Measurements from ENCODE around the gene PRND. TPM values are rescaled to one million over a fixed set of nuclear protein-coding genes. Genes with fewer than 3 reads are reported as not detected.

Gene PRND
- polyA plus RNA-seq, 2 of the 4 experiments (the other 2 are of a cell fraction) = not detected

DNA sequence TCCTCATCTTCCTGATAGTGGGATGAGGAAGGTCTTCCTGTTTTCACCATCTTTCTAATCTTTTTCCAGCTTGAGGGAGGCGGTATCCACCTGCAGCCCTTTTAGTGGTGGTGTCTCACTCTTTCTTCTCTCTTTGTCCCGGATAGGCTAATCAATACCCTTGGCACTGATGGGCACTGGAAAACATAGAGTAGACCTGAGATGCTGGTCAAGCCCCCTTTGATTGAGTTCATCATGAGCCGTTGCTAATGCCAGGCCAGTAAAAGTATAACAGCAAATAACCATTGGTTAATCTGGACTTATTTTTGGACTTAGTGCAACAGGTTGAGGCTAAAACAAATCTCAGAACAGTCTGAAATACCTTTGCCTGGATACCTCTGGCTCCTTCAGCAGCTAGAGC, 21.8 kb upstream of the PRND start:
- POLR2A ChIA-PET = no interaction called here
- H3K4me1 ChIP-seq = peaks cover 9% of the 10 kb centered on the region
- CTCF ChIA-PET = interaction anchor here (0.9 to 1.4 kb wide), 2 partner anchors 41 to 86 kb away, joined by 3 read pairs; no protein-coding TSS in a partner anchor
- FAIRE-seq = no peak
- no peak for DNase-seq (ENCODE audit: low read depth in 1 of 2, low spot score in 1 of 2)
- no peak overlapping the region for H3K27ac ChIP-seq
- no peak overlapping the region for H3K4me3 ChIP-seq
- H3K9me3 ChIP-seq = no peaks in the 10 kb centered on the region
- no peak for ATAC-seq
- TF ChIP-seq, protein P1, sequence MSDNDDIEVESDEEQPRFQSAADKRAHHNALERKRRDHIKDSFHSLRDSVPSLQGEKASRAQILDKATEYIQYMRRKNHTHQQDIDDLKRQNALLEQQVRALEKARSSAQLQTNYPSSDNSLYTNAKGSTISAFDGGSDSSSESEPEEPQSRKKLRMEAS (IDR thresholded peaks at IDR 0.05) = no peak
- TF ChIP-seq POLR2AphosphoS2 (conservative IDR thresholded peaks at IDR 0.05; ENCODE audit: low read length) = peak; percentile 73; the same call in 1 of the 2 replicates
- no peak overlapping the region for H3K4me2 ChIP-seq
- WGBS (ENCODE audit: missing lambda C conversion rate) = 89% methylated on average over 3 of the region's 3 CpGs

GRCh38 chr20:4702562-4703280, 19.0 kb upstream of the PRND start:
- H3K4me2 ChIP-seq = no peak overlapping the region
- ChIA-PET CTCF (interaction anchor here (1.4 kb wide), 1 partner anchor 18 kb away, joined by 4 read pairs; no protein-coding TSS in a partner anchor), POLR2A (no interaction called here)
- no peak overlapping the region for H3K4me3 ChIP-seq
- ATAC-seq = peak; percentile 33 to 34; a peak in 4 of 6 replicates
- TF ChIP-seq HEYL (CRISPR knock-in tag; IDR thresholded peaks at IDR 0.05) = no peak
- TF ChIP-seq, protein P2, sequence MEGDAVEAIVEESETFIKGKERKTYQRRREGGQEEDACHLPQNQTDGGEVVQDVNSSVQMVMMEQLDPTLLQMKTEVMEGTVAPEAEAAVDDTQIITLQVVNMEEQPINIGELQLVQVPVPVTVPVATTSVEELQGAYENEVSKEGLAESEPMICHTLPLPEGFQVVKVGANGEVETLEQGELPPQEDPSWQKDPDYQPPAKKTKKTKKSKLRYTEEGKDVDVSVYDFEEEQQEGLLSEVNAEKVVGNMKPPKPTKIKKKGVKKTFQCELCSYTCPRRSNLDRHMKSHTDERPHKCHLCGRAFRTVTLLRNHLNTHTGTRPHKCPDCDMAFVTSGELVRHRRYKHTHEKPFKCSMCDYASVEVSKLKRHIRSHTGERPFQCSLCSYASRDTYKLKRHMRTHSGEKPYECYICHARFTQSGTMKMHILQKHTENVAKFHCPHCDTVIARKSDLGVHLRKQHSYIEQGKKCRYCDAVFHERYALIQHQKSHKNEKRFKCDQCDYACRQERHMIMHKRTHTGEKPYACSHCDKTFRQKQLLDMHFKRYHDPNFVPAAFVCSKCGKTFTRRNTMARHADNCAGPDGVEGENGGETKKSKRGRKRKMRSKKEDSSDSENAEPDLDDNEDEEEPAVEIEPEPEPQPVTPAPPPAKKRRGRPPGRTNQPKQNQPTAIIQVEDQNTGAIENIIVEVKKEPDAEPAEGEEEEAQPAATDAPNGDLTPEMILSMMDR (IDR thresholded peaks at IDR 0.05) = no peak
- no peak for TF ChIP-seq MAZ (IDR thresholded peaks at IDR 0.05; ENCODE audit: borderline replicate concordance, low read depth, low read length)
- TF ChIP-seq FOXS1 (CRISPR knock-in tag; IDR thresholded peaks at IDR 0.05) = no peak
- no peak for TF ChIP-seq HES2 (IDR thresholded peaks at IDR 0.05)
- no peak for TF ChIP-seq PBX3 (IDR thresholded peaks at IDR 0.05)
- no peak for TF ChIP-seq CBX2 (IDR thresholded peaks at IDR 0.05; ENCODE audit: borderline replicate concordance, low read depth)
- no peak for TF ChIP-seq PHF8 (IDR thresholded peaks at IDR 0.05; ENCODE audit: borderline replicate concordance, low read depth)
- TF ChIP-seq BCL3 (IDR thresholded peaks at IDR 0.05) = no peak
- no peak for TF ChIP-seq FOSB (CRISPR knock-in tag; IDR thresholded peaks at IDR 0.05)
- TF ChIP-seq, protein P3, sequence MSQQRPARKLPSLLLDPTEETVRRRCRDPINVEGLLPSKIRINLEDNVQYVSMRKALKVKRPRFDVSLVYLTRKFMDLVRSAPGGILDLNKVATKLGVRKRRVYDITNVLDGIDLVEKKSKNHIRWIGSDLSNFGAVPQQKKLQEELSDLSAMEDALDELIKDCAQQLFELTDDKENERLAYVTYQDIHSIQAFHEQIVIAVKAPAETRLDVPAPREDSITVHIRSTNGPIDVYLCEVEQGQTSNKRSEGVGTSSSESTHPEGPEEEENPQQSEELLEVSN (IDR thresholded peaks at IDR 0.05; ENCODE audit: borderline replicate concordance, low read depth) = no peak
- TF ChIP-seq NPAS2 (CRISPR knock-in tag; IDR thresholded peaks at IDR 0.05; ENCODE audit: borderline replicate concordance) = no peak
- TF ChIP-seq EHF (CRISPR knock-in tag; IDR thresholded peaks at IDR 0.05) = no peak
- no peak for TF ChIP-seq CBX8 (IDR thresholded peaks at IDR 0.05)
- TF ChIP-seq, protein P4, sequence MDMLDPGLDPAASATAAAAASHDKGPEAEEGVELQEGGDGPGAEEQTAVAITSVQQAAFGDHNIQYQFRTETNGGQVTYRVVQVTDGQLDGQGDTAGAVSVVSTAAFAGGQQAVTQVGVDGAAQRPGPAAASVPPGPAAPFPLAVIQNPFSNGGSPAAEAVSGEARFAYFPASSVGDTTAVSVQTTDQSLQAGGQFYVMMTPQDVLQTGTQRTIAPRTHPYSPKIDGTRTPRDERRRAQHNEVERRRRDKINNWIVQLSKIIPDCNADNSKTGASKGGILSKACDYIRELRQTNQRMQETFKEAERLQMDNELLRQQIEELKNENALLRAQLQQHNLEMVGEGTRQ (IDR thresholded peaks at IDR 0.05) = no peak
- no peak overlapping the region for H3K27ac ChIP-seq
- no peaks in the 10 kb centered on the region for H3K9me3 ChIP-seq
- 88% methylated on average over 7 of the region's 7 CpGs for WGBS (ENCODE audit: missing lambda C conversion rate)
- DNase-seq (ENCODE audit: low read depth in 1 of 2, low spot score in 1 of 2) = no peak
- peaks cover 9% of the 10 kb centered on the region for H3K4me1 ChIP-seq
- no peak for FAIRE-seq

Measured in A549 (cell line).